ENCODE results near the gene GALC.
"Not testable (repeated sequence)": the region's sequence is repeated elsewhere in the genome, so short reads cannot be mapped to it uniquely, and the experiment has no call there.

The GALC gene

DNA sequence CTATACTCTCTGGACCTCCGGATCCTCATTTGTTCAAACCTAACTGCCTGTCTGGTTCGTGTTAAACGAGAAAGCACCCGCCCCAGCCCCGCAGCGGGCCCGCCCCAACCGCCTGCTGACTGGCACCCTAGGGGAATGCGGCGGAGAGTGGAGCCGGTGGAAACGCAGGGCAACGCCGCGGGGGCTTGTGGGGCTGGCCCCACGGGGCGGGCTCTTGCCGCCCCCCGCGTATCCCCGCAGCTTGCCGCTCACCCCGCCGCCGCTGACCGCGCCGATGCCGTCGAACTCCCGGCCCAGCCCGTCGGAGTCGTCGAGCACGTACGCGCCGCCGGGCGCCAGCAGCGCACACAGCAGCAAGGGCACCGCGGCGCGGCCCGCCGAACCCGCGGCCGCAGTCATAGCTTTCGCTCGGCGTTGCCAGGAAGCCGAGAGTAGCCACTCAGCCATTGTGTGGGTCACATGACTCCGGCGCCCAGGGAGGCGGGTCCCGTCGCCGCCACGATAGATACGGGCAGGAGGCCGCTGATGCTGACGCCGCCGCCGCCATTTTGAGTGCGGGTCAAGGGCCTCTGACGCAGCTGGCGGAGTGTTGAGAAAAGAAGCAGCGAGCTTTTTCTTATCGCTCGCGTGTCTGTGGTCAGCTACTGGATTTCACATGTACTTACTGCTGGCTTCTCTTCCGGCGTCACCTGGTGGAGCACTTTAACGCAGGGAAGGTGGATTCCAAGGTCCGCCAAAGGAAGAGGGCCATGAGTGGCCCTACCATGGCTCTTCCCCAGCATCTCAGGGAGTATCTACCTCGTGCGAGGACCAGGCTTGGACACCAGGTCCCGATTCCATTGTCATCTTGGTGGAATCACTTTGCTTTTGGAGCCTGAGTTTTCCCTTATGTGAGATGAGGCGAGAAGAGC, at the start of gene GALC:
Gene GALC (minus strand): TSS at position 465 of the 911 bp plus-strand sequence. CDS start 18 bp downstream, at position 447.
- peak; percentile 92 for DNase-seq (ENCODE audit: low spot score)

GRCh38 chr14:88040146-88040545, 47.2 kb upstream of the GALC start:
- no peak for DNase-seq (ENCODE audit: low spot score)

GRCh38 chr14:88039197-88039596, 46.2 kb upstream of the GALC start:
- DNase-seq (ENCODE audit: low spot score), result no peak

- no peak for DNase-seq (ENCODE audit: low spot score)
These were observed 44.3 kb upstream of the GALC start for GRCh38 chr14:88037325-88037724.

- DNase-seq (ENCODE audit: low spot score), result no peak
These were observed 43.4 kb upstream of the GALC start for GRCh38 chr14:88036422-88036821.

DNA sequence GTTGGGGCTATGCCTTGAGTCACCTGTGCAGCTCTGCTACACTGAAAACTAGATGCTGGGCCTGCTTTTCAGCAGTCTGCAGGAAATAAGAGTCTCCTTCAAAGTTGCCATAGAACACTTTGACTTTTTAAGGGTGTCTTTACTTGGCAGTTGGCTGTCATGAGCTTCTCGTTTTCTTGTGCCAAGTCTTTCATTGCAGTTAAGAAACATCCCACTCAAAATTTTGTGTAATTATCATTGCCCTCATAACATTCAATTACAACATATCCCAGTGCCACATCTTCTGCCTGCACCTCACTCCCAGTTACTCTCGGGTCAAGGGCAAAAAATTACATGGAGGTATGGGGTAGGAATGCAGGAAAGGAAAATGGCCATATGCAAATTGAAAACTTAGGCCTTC, 41.1 kb upstream of the GALC start:
- DNase-seq (ENCODE audit: low spot score), result no peak

DNA sequence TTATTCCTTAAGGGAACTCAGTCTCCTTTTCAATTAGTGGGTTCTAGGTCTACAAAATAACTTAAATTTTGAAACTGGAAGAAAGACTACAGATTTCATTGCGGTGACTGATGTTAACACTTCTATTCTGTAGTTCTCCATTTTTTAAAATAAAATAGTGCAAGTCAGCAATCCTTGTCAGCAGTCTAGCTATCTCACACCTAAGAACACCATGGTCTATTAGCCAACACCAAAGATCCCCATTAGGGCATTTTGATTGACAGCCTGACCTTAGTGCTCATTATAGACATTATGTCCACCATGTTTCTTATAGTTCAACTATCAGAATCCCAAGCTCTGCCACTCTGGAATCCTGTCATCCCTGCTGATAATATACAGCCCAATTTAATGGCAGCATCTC, 39.4 kb upstream of the GALC start:
- no peak for DNase-seq (ENCODE audit: low spot score)

DNA sequence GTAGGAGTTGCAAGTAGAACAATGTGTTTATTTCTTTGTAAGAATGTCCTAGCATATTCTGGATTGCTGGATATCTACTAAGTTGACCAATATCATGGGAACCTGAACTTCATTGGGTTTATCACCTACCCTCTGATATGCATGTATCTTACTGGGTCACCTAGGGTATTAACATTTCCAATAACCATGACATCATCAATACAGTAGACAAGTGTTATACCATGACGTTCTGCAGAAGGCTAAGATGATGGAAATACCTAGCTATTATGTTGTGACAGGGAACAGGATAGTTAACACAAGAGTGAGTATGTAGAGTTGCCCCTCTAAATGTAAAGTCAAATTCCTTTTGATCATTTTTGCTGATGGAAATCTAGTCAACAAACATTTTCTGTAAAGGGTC, 37.9 kb upstream of the GALC start:
- no peak for DNase-seq (ENCODE audit: low spot score)

GRCh38 chr14:88030079-88030478, 37.1 kb upstream of the GALC start:
- no peak for DNase-seq (ENCODE audit: low spot score)

GRCh38 chr14:88029500-88029899, 36.5 kb upstream of the GALC start:
- DNase-seq (ENCODE audit: low spot score), result no peak

GRCh38 chr14:88026890-88027289, 33.9 kb upstream of the GALC start:
- DNase-seq (ENCODE audit: low spot score), result no peak

DNA sequence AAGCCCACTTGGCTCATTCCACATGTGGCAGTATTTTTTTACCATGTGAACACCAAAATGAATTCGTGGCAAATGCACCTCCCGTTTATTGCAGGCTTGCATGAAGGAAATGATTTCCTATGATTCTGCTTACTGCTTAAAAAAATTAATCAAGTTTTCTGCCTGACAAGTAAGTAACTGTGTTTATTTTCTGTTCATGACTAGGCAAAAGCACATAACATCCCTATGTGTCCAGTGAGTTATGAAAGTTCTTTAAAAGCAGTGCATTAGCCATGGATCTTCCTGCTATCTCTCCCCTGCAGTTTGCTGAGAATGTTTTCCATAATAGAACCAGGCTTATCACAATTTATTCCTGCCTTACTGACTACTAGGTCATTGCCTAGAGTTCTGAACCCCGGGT, 32.3 kb upstream of the GALC start:
- DNase-seq (ENCODE audit: low spot score), result no peak

- not testable (repeated sequence) for DNase-seq (ENCODE audit: low spot score)
These were observed 31.5 kb upstream of the GALC start for GRCh38 chr14:88024252-88025086.

DNA sequence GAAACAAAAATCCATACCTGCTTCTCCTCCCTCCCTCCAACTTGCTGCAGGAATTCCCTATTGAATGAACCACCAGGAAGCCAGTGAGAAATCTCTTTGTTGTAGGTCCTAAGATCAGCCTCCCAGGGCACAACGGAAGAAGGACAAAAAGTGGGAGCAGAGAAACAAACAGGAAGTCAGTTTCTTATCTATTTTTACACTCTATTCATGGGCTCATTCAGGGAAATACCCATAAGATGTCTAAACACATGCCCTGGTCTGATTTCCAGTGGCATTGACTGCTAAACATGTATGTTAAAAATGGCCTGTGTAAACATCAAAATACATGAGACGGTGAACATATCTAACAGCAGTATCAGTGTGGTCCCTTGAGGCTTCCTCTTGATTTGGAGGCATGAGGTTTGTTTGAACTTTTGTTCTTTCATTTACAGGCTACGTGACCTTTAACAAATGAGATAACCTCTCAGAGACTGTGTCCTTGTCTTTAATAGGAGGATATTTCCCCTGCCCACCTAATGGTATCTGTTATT, 30.7 kb upstream of the GALC start:
- no peak for DNase-seq (ENCODE audit: low spot score)

DNA sequence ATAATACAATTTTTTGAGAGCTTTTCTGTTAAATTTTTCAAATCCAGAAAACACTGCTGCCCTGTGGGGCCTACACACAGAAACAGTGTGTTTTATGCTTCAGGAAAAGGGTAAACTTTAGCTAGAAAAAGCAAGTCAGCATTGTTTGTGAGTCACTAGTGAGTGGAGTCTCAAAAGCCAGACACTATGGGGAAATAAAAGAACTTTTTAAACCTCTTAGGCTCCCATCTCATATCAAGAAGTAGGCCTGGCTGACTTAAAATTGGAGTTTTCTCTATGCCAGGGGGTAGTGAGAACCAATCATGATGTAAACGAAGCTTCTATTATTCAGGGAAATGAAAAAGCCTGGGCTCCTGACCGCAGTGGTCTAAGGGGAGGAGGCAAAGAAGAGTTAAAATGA, 24.6 kb upstream of the GALC start:
- DNase-seq (ENCODE audit: low spot score), result no peak

DNA sequence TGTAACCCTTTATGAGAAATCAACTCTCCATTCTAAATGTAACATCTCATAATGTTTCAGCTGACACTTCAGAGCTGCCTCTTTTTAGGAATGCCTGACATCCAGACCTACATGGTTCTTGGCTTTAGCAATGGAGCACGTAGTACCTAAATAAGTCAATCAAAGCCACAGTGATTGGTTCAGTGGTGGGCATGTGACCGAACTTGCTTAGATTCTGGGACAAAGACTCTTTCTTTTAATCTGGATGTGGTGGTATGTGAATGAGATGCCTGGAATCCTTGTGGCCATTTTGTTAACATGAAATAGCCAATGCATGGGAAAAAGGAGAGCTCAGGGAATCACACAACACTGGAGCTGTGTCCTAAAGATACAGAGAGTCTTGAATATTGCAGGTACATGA, 23.8 kb upstream of the GALC start:
- no peak for DNase-seq (ENCODE audit: low spot score)

DNA sequence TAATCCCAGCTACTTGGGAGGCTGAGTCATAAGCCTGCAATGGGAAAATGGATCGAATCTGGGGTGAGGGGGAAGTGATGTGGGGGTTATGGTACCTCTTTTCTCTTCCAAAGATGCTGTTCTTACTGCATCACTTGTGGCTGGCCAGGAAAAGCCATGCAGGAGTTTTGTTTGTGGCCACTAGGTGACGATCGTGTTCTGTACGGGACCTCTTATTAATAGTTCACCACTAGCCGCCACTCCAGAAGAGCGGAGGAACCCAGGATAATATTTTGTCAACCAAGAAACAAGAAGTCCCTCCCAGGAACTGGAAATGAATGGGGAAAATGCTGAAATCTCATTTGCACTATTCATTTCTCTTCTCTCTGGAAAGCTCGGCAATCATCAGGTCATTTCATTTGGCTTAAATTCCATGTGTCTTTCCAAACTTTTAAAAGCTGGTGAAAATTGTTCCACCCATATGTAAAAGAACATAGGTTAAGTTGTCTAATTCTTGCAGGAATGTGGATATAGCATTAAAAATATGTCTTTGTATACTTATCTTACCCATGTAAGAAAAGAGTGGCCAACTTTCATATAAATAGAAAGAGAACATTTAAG, 20.9 kb upstream of the GALC start:
- peak; percentile 79 for DNase-seq (ENCODE audit: low spot score)

GRCh38 chr14:88012495-88012894, 19.5 kb upstream of the GALC start:
- no peak for DNase-seq (ENCODE audit: low spot score)

GRCh38 chr14:88010331-88010730, 17.3 kb upstream of the GALC start:
- no peak for DNase-seq (ENCODE audit: low spot score)

GRCh38 chr14:88009486-88009885, 16.5 kb upstream of the GALC start:
- no peak for DNase-seq (ENCODE audit: low spot score)

- DNase-seq (ENCODE audit: low spot score), result no peak
These were observed 15.2 kb upstream of the GALC start for GRCh38 chr14:88008039-88008742.

GRCh38 chr14:88007608-88008007, 14.6 kb upstream of the GALC start:
- DNase-seq (ENCODE audit: low spot score), result no peak
